MM.1S (cell line): Measurements from ENCODE around the gene MMP24OS.
A peak's percentile ranks its signal among the peaks of the same experiment; 100 is the strongest.

Experiments used
- DNase-seq: peaks from one replicate; pipeline ENCODE4 v3.0.0-alpha.2; 2015
- H2AFZ ChIP-seq: fragments of 300-600 bp; sonication (generic); 2 replicates; pipeline ENCODE4 v1.6.0; 2016; ENCODE audit warnings: antibody characterized with exemption, low read length
- H3F3A ChIP-seq: fragments of 300-600 bp; sonication (generic); 2 replicates; pipeline ENCODE4 v1.6.1; 2016; ENCODE audit warnings: mild to moderate bottlenecking, antibody characterized with exemption, low read length, moderate library complexity, mixed read lengths; ENCODE audit not compliant: insufficient read depth
- H3K27ac ChIP-seq: fragments of 300-600 bp; sonication (generic); 2 replicates; pipeline ENCODE4 v1.5.1; 2016; ENCODE audit warnings: mild to moderate bottlenecking, low read length
- H3K27me3 ChIP-seq: fragments of 300-600 bp; sonication (generic); replicated peaks from 2 replicates; pipeline ENCODE4 v1.6.0; 2016; ENCODE audit warnings: low read length; ENCODE audit not compliant: insufficient read depth
- H3K36me3 ChIP-seq: fragments of 300-600 bp; sonication (generic); replicated peaks from 2 replicates; pipeline ENCODE4 v1.6.1; 2016; ENCODE audit warnings: mild to moderate bottlenecking, low read length, mixed read lengths; ENCODE audit not compliant: insufficient read depth
- H3K4me1 ChIP-seq: fragments of 300-600 bp; sonication (generic); 2 replicates; pipeline ENCODE4 v1.6.1; 2016; ENCODE audit warnings: low read length, mixed read lengths
- H3K4me2 ChIP-seq: fragments of 300-600 bp; sonication (generic); 2 replicates; pipeline ENCODE4 v1.6.0; 2016; ENCODE audit warnings: low read depth, low read length
- H3K4me3 ChIP-seq: fragments of 300-600 bp; sonication (generic); 2 replicates; pipeline ENCODE4 v1.5.1; 2016; ENCODE audit warnings: low read length, mixed read lengths
- H3K79me2 ChIP-seq: fragments of 300-600 bp; sonication (generic); 2 replicates; pipeline ENCODE4 v1.6.1; 2016; ENCODE audit warnings: mixed run types, low read length, mixed read lengths
- H3K9ac ChIP-seq: fragments of 300-600 bp; sonication (generic); 2 replicates; pipeline ENCODE4 v1.6.1; 2016; ENCODE audit warnings: low read length, mixed read lengths
- H3K9me2 ChIP-seq: fragments of 300-600 bp; sonication (generic); replicated peaks from 2 replicates; pipeline ENCODE4 v1.6.1; 2016; ENCODE audit warnings: mild to moderate bottlenecking, low read length, mixed read lengths; ENCODE audit not compliant: insufficient read depth
- H3K9me3 ChIP-seq: fragments of 300-600 bp; sonication (generic); replicated peaks from 2 replicates; pipeline ENCODE4 v1.6.1; 2016; ENCODE audit warnings: mild to moderate bottlenecking, low read length, mixed read lengths; ENCODE audit not compliant: insufficient read depth
- H4K20me1 ChIP-seq: fragments of 300-600 bp; sonication (generic); 2 replicates; pipeline ENCODE4 v1.6.1; 2016; ENCODE audit warnings: mild to moderate bottlenecking, low read length, moderate library complexity, mixed read lengths; ENCODE audit not compliant: insufficient read depth
- CTCF ChIP-seq: fragments of 300-600 bp; sonication (generic); IDR thresholded peaks from 2 replicates; pipeline ENCODE4 v1.5.1; 2016; ENCODE audit warnings: antibody characterized with exemption, low read length, mixed read lengths
- EZH2 ChIP-seq: fragments of 300-600 bp; sonication (generic); optimal IDR thresholded peaks from 2 replicates; pipeline ENCODE3; 2017; ENCODE audit warnings: low read depth, mild to moderate bottlenecking, antibody characterized with exemption, low read length, mixed read lengths
- EZH2phosphoT487 ChIP-seq: fragments of 300-600 bp; sonication (generic); IDR thresholded peaks from 2 replicates; pipeline ENCODE4 v1.6.1; 2018; ENCODE audit warnings: antibody characterized with exemption, low read length

MMP24OS gene

GRCh38 chr20:35283441-35284266 is 5.7 kb upstream of the MMP24OS start:
- H3K9me2 ChIP-seq = no peaks in the 10 kb centered on the region
- H3K79me2 ChIP-seq = peaks cover 33% of the 10 kb centered on the region
- H3K4me2 ChIP-seq = peak overlapping the region; percentile 90
- no peak for DNase-seq
- H3K4me1 ChIP-seq = peaks cover 5% of the 10 kb centered on the region; the same call in 1 of the 2 replicates
- no peaks in the 10 kb centered on the region for H3K36me3 ChIP-seq
- H4K20me1 ChIP-seq = no peaks in the 10 kb centered on the region
- peaks cover 8% of the 10 kb centered on the region for H3F3A ChIP-seq
- H3K27me3 ChIP-seq = peaks cover 8% of the 10 kb centered on the region; the same call in 1 of the 2 replicates
- TF ChIP-seq CTCF = no peak
- no peak for TF ChIP-seq EZH2phosphoT487
- TF ChIP-seq EZH2 = no peak
- H2AFZ ChIP-seq = peak overlapping the region; percentile 100
- H3K9me3 ChIP-seq = no peaks in the 10 kb centered on the region
- peak overlapping the region; percentile 85 for H3K4me3 ChIP-seq
- peak overlapping the region; percentile 12; the same call in 1 of the 2 replicates for H3K27ac ChIP-seq
- H3K9ac ChIP-seq = peak overlapping the region; percentile 75

DNA sequence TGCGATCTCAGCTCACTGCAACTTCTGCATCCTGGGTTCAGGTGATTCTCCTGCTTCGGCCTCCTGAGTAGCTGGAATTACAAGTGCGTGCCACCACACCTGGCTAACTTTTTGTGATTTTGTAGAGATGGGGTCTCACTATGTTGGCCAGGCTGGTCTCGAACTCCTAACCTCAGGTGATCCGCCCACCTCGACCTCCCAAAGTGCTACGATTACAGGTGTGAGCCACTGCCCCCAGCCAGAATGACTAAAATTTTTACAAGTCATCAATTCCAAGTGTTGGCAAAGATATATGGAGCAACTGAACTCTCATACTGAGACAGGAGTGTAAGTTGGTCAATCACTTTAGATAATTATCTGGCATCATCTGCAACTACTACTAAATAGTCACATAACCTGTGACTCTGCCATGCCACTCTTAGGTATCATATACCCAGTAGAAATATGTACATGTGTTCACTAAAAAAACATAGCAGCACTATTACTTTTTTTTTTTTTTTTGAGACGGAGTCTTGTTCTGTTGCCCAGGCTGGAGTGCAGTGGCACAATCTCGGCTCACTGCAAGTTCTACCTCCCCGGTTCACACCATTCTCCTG is 3.7 kb upstream of the MMP24OS start:
- H3K4me3 ChIP-seq = no peak overlapping the region
- peaks cover 5% of the 10 kb centered on the region; the same call in 1 of the 2 replicates for H3K4me1 ChIP-seq
- no peaks in the 10 kb centered on the region for H3K27me3 ChIP-seq
- H3K9me3 ChIP-seq = no peaks in the 10 kb centered on the region
- peaks cover 14% of the 10 kb centered on the region for H3F3A ChIP-seq
- H3K4me2 ChIP-seq = no peak overlapping the region
- H4K20me1 ChIP-seq = no peaks in the 10 kb centered on the region
- H3K79me2 ChIP-seq = peaks cover 44% of the 10 kb centered on the region
- no peak overlapping the region for H3K9ac ChIP-seq
- no peaks in the 10 kb centered on the region for H3K9me2 ChIP-seq
- no peak overlapping the region for H3K27ac ChIP-seq
- no peak for DNase-seq
- TF ChIP-seq EZH2 (no peak), CTCF (no peak), EZH2phosphoT487 (no peak)
- no peak overlapping the region for H2AFZ ChIP-seq
- H3K36me3 ChIP-seq = no peaks in the 10 kb centered on the region

GRCh38 chr20:35280523-35280922 is 2.6 kb upstream of the MMP24OS start:
- Histone ChIP-seq H3K9me3 (no peaks in the 10 kb centered on the region), H3K27ac (no peak overlapping the region), H3K4me2 (no peak overlapping the region), H3K79me2 (peaks cover 53% of the 10 kb centered on the region), H3K9me2 (no peaks in the 10 kb centered on the region), H3K27me3 (no peaks in the 10 kb centered on the region), H3K4me1 (peaks cover 5% of the 10 kb centered on the region; the same call in 1 of the 2 replicates), H2AFZ (no peak overlapping the region), H3F3A (peaks cover 14% of the 10 kb centered on the region), H3K36me3 (no peaks in the 10 kb centered on the region), H4K20me1 (no peaks in the 10 kb centered on the region), H3K9ac (no peak overlapping the region), H3K4me3 (no peak overlapping the region)
- TF ChIP-seq EZH2phosphoT487 (no peak), CTCF (no peak), EZH2 (no peak)
- no peak for DNase-seq
